Inferior parietal cortex (tissue), 1 donor: ENCODE measurements around the gene NRXN3.

Experiments used
- DNase-seq: peaks from one replicate; pipeline ENCODE4 v3.0.0-alpha.2; 2016; ENCODE audit errors: extremely low spot score

The NRXN3 gene

DNA sequence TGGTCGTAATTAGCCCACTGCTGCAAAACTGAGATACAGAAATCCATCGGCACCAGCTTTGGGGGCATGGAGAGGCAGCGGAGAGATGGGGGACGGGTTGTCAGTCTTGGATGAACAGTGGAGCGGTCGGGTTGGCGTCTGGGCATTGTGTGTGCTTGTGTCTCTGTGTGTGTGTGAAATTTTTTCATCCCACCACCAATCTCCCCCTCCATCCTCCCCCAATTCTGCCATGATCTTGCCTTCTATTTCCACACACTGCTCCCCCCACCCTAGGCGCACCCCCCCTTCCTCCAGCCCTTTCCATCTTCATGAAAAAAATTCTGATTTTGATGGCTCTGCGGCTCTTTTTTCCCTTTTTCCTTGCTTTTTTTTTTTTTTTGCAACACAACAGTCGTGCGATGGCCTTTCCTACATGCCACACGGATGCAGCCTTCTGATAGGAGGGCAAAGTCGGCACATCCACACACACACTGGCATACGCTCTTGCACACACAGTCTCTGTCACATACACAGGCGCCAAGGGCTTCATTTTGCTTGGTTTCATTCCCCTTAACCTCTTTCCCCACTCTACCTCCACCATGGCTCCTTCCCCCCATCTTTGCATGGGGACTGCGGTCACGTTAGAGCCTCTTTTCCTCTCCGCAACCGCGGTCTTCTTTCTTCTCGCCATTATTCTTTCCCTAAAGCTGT is 3.3 kb downstream of the NRXN3 start:
- DNase-seq, result no peak

DNA sequence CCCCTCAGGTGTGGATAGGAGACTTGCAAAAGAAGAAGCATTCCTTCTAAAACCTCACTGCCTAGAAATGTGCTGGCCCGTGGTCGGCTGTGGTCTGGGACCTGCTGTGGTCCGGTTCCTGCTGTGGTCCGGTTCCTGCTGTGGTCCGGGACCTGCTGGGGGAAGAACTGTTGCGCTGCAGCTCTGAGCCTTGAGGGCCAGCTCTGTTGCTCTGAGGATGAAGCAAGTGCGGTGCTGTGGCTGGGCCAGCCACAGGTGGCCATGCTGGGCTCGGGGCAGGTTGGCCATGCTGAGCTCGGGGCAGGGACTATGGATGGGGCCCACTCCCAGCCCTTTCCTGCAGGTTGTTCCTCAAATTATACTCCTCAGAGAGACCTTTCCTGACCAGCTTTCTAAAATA is 5.2 kb downstream of the NRXN3 start:
- no peak for DNase-seq

DNA sequence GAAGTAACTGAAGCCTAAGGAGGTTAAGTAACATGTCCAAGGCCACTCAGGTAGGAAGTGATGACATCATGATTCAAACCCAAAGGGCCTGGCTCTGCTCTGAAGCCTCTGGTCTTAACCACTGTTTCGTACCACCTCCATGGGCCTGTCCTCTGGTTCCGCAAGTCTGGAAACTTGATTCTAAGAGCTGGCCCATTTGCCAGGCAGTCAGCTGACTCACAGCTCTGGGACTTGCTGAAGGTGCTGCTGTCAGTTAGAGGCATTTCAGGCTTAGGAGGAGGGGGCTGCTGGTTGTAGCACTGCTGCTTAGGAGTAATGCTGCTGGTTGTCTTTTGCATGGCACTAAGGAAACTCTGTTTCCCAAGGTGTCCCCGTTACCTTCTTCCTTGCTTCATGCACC is 7.9 kb downstream of the NRXN3 start:
- DNase-seq, result no peak

DNA sequence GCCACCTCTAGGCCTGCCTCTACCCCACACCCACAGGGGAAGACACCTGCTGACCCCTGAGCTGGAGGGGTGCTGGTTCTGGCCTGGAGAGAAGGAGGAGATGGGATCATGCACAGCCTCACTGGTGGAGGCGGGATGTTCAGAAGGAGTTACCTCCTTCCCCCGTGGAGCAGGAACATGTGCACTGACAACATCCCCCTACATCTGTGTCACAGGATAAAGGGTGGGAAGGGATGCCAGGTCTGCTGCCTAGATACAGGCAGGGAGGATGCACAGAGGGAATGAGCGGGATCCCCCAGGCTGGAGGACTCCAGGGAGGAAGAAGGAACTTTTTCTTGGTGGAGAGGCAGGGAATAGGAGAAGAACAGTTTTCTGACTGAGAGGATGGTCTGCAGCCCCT is 8.8 kb downstream of the NRXN3 start:
- no peak for DNase-seq

DNA sequence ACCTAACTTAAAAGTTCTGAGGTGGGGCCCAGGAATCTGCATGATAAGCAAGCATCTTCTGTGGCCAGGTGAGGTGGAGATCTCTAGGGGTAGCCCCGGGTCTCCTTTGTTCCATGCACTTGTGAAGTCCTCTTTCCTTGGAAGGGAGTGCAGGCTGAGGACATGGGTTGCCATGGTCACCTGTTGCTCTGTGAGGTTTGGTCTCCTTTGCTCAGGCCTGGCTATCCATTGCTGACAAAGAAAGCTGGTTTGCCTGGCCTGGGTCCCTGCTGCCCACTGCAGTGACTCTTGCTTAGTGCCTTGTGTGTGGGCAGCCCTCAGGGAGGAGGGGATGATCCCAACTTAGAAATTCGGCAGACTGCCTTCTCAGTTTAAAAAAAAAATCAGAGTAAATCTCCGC is 11.1 kb downstream of the NRXN3 start:
- no peak for DNase-seq

DNA sequence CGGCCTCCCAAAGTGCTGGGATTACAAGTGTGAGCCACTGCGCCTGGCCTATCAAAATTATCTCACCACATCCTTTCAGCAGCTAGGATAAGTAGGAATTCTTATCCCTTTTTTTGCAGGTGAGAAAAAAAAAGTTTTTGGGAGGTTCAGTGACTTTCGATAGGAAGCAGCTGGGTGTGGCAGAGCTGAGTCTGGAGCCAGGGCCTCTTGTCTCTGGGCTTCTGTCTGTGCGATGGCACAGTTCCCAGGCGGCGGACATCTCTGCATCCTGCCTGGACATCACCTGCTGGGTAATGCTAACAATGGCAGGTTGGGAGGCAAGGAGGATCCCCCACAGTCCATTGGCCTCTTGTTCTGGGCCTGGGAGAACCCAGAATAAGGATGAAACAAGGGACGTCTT is 12.5 kb downstream of the NRXN3 start:
- no peak for DNase-seq

DNA sequence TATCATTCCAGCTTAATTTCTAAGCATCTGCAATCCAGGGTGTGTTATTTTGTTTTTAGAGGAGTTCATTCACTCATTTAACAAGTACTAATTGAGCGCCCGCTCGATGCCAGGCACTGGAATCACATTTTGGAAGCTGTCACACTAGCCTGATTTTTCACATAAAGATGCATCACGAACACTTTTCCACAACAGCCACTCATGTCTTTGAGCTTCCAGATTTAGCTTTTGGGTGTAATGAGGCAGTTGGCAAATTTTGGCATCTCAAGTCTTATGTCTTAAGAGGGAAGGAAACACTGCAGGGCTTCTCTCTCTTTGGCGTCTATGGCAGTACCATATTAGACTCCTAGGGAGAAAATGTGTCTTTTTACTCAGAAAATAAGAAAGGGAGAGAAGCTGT is 14.0 kb downstream of the NRXN3 start:
- DNase-seq, result peak; percentile 43

DNA sequence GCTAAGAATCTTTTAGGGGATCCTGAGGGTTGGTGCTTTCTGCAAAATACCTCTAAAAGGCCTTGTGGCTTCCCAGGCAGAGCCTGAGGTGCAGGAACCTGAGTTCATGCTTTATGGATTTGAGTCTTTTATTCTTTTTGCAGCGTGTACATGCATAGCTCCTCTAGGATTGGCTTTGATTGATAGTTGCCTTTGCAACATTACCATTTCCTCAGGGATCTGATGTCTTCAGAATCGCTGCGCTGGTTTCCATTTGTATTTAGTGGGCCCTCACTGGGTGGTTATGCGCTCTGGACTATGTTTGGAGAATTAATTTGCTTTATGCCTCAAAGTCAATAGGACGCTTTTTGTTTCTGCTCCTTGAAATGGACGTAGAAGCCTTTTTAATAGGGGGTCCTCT is 16.1 kb downstream of the NRXN3 start:
- DNase-seq, result no peak

DNA sequence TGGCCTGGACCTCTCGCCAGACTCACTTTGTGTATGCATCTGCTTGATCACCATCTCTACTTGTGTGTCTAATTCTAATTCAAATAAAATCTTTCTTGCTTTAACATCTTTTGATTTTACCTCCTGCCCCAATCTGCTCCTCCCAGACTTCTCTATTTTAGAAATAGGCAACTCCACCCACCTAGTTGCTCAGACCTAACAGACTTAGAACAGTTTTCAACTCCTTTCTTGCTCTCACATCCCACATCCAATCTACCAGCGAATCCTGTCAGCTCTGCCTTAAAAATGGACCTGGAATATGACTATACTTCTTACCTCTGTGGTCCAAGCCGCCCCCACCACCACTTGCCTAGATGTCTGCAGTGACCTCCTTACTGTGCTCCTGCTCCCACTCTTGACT is 18.7 kb downstream of the NRXN3 start:
- DNase-seq, result no peak

DNA sequence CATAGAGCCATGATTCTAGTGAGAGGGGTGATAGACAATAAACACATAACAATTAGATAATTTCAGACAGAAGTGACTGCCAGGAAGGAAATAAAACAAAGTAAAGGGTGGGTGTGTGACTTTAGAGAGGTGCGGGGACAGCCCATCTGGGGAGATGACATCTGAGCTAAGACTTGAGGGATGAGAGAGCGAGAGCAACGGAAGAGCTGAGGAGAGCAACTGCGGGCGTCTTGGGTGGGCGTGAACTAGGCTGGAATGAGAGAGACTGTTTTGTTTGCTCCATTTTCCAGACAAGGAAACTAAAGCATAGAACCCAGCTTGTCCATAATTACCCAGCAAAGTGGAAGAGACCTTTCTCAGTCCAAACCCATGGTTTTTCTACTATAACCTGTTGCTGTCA is 25.3 kb downstream of the NRXN3 start:
- DNase-seq, result no peak

DNA sequence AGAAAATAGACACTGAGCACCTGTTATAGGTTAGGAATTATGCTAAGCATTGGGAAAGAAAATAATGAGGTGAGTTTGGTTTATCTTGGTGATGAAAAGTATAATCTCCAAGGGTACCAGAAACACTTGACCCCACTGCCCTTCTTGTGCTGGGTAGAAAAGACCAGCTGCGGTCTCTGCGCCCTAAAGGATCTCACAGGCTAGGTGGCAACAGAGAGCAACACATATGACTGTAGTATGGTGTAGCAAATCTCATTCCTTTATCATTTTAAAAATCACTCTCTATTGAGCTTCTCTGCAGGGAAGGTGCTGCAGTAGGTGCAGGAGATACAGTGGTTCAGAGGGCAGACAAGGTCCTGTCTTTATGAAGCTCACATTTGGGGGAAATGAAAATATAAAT is 26.1 kb downstream of the NRXN3 start:
- no peak for DNase-seq

DNA sequence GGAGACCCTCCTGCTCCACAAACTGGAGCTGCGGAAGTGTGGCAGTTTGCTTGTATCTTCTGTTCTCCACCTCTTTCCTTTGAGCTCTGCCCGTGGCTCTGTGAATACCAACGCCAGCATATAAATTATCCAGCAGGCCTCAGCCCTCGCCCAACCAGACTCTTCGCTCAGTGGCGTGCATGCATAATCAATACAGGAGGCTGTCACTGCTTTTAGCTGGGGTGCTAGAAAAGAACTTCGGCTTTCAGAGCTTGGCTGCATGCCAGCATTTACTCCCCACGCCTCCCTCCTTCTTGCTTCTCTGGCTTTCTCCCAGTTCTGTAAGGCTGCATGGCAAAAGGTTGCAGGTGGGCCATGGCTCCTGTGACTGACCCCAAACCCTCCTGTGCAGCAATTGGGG is 26.9 kb downstream of the NRXN3 start:
- DNase-seq, result no peak

DNA sequence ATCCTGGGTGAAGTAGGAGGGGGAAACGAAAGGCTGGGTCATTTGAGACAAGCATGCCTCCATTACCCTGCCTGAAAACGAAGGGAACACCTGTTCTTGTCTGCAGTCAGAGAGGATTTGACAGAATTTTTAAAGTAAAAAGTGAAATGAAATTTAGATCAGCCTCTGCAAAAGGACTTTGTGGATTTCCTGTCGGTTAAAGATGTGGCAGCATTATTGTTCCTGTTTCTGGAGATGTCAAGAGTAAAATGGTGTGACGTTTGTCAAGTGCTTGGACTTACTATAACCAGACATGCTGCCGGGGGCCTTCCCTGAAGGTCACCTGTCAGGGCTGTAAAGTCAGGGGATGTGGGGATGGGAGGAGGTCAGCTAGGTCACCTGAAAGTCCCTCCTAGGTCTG is 32.0 kb downstream of the NRXN3 start:
- no peak for DNase-seq

DNA sequence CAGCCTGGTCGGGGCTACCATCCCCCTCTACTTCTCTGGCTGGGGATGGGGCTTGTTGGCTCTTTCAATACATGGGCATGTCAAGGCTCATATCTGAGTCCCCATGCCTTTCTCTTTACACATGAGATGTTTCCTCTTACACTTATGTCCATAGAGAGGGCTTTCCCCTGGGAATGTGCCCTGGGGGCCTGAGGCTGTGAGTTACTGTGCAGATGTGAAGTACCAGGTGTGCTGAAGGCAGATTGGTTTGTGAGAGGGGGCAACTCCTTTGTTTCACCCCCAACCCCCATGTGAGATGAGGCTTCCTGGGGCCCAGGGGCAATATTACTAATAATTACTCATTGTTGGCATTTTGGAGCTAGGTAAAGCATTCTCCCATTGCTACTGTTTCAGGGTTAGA is 32.8 kb downstream of the NRXN3 start:
- DNase-seq, result no peak

DNA sequence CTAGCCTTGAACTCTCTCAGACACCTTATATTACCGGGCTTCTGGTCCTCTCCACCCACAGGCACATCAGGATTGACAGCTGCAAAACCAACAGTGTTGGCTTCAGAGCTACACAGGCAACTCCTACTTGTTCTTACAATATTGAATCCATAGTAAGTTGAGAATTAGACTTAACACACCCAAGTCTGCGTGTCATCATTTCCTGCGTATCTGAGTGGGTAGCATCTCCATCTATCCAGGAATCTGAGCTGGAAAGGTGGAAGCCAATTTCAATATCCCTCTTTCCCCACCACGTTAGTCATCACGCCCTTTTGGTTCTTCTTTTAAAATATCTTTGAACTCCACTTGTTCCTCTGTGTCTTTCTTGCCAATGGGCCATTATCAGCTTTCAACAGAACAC is 37.2 kb downstream of the NRXN3 start:
- DNase-seq, result no peak

DNA sequence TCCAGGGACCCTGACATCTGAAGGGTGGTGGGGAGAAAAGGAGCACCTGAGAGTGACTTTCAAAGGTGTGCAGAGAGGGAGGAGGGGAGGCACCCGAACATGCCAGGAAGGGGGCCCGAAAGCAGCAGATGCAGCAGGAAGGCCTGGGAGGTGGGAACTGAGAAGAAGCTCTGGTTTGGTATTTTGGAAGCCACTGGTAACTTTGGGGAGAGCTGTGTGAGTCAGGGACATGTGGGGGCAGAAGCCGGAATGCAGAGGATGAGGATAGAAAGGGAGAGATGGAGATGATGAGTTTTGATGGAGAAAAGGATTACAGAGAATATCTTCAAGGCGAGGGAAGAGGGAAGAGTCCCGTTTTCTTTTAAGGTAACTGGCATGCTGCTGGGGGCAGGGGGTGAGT is 50.1 kb downstream of the NRXN3 start:
- DNase-seq, result no peak

DNA sequence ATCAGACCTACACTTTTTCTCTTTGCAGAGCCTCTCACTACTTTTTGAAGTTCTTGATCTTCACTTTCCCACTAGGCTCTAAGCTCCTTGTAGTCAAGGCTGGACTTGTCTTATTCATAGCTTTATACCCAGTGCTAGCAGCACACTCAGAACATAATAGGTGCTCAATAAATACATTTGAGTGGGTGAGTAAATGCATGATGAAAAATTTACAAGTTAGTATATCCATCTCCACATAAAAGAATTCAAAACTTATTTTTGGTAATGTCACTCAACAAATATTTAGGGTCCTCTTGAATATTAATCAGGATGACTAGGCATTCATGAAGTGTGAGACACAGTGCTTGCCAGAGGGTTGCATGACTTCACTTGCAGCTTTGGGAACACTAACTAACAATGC is 52.6 kb downstream of the NRXN3 start:
- no peak for DNase-seq

DNA sequence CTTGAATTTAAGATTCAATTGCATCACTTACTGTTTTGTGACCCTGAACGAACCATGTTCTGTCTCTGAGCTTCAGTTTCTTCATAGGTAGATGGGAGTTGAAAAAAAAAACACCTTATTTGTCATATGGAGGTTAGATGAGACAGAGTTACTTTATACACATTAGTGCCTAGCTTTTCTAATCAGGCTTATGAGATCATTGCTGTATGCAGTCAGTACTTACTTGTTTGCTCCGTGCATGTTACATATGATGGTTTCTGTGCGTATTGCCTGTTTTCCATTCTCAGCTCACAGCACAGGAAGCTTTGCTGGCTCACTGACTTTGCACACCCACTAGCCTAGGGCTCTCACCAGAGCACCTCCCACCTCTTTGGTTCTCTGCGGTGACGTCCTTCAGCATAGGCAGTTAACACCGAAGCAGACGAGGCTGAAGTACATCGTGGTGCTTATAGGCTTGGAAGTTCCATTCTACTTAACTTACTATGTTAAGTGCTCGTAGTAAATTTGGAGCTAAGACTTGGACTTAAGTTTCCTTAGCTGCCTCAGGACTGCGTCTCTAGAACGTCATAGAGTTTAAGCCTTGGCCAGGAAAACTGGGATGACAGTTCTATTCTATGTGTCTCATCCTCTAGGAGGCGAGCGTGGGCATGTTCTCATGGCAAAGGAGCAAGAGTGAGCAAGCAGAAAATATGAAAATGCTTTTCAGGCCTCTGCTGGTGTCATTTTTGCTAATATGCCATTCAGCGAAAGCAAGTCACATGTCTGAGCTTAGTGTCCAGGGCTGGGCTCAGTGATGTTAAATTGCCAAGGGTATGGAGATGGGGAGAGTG is 57.3 kb downstream of the NRXN3 start:
- peak; percentile 61 for DNase-seq

DNA sequence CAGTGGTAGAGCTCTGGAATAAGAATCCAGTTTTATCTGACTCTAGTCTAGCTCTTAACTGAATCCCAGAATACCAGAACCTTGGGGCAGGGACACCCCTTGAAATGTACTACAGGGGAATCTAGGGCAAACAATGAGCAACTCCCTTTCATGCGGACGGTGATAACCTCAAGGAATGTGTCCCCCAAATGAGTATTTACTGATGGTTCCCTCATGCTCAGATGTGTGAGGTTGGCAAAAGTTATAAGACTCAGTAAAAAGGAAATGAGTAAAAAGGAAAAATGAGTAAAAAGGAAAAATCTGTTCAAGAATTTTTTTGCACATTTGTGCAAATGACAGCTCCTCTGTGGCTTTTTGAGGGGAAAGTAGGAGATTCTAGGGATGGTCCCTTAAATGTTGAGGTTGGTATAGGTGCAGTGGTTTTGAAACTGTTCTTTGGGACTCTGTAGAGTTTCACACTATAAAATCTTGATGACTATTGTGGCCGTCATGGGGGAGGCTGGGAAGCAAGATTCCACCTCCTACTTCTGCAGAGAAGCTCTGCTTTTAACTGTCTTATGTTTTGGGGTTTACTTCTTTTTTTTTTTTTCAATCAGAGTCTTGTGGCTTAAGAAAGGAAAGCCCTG is 58.6 kb downstream of the NRXN3 start:
- no peak for DNase-seq

DNA sequence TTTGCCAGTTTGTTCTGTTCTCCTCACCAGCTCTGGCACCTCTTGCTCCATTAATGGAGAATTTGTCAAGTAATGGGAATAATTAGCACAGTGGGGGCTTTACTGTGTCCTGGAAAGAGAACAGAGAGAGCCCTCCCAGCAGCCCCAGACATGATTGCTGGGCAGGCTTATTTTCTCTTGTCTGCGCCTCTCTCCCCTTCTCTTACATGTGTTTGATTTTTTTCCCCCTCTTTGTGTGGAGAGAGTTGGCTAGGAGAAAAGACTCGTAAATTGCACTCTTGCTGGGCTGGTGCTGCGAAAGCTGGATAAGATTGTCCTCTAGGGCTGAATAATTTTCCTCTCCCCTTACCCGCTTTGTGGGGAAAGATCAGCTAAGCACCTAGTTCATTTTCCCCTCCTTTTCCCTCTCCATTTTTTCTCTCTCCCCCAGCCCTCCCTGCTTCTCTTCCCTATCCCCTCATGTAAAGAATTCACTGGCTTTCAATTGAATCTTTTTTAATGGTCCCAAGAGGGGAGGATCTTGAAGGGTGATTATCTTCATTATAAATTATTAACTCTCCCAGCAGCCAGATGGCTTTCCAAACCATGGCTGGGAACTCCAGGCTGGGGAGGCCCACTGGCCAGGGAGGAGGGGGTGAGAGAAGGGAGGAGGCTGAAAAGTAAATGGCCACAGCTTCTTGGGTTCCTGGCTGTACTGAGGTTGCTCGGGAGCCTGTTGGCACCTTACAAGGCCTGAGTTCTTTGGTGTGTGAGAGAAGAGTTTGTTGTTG is 62.2 kb downstream of the NRXN3 start:
- no peak for DNase-seq

DNA sequence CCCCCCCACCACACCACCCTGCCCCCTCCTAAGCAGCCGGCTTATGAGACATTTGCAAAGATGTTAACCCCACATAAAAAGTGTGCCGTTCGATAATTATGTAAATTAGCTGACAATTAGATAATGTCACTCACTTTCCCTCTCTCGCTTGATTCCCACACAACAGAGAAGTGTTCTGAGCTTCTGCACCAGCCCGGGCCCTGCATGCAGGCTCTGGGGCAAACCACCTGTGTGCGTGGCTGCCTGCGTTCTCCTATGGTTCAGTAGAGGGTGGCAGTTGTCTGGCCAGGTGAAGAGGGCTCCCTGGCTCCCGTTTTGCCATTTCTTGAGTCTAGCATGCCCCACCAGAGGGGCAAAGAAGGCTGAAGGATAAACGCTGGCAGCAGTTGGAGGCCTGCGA is 68.0 kb downstream of the NRXN3 start:
- DNase-seq, result no peak

DNA sequence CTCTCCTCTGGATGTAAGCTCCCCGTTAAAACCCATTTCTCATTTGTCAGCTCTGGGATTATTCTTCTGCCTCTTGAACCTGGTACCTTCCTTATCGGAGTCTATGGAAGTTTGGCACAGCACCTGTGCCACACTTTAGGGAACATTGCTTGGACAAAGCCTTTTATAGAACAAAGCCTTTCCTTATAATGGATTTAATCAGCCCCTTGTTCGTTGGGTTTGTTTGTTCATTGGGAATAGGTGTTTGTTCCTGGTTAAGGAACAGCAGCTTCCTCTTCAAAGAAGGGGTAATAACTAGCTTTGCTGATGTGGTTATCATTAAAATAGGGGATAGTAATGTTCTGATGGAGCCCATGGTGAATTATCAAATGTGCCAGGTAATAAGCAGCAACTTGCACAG is 70.4 kb downstream of the NRXN3 start:
- DNase-seq, result no peak
